Hepatocyte (in vitro differentiated cells): ENCODE measurements around the gene VIPR2. TPM values are rescaled to one million over a fixed set of nuclear protein-coding genes. Genes with fewer than 3 reads are reported as not detected.

Source experiments
- DNase-seq: peaks from one replicate; pipeline ENCODE4 v3.0.0-alpha.2; 2016; ENCODE audit warnings: low spot score
- H2AFZ ChIP-seq: fragments of 200-600 bp; sonication (generic); 2 replicates; pipeline ENCODE4 v1.6.0; 2016; ENCODE audit warnings: antibody characterized with exemption, mild to moderate bottlenecking
- H3K27ac ChIP-seq: fragments of 200-600 bp; sonication (generic); 2 replicates; pipeline ENCODE4 v1.5.1; 2016; ENCODE audit warnings: mild to moderate bottlenecking
- H3K27me3 ChIP-seq: fragments of 200-600 bp; sonication (generic); 2 replicates; pipeline ENCODE4 v1.6.1; 2016
- H3K36me3 ChIP-seq: fragments of 200-600 bp; sonication (generic); replicated peaks from 2 replicates; pipeline ENCODE4 v1.5.1; 2016; ENCODE audit warnings: low read depth; ENCODE audit not compliant: insufficient read depth
- H3K4me1 ChIP-seq: fragments of 200-600 bp; sonication (generic); 2 replicates; pipeline ENCODE4 v1.5.1; 2016; ENCODE audit warnings: mild to moderate bottlenecking, moderate library complexity; ENCODE audit not compliant: insufficient read depth
- H3K4me2 ChIP-seq: fragments of 200-600 bp; sonication (generic); 2 replicates; pipeline ENCODE4 v1.6.0; 2016
- H3K4me3 ChIP-seq: fragments of 200-600 bp; sonication (generic); 2 replicates; pipeline ENCODE4 v1.5.1; 2016; ENCODE audit warnings: mild to moderate bottlenecking
- H3K79me2 ChIP-seq: fragments of 200-600 bp; sonication (generic); 2 replicates; pipeline ENCODE4 v1.6.0; 2017; ENCODE audit warnings: mild to moderate bottlenecking
- H3K9me2 ChIP-seq: fragments of 200-600 bp; sonication (generic); replicated peaks from 2 replicates; pipeline ENCODE4 v1.6.0; 2017; ENCODE audit warnings: mild to moderate bottlenecking; ENCODE audit not compliant: insufficient read depth
- H3K9me3 ChIP-seq: fragments of 200-600 bp; sonication (generic); 2 replicates; pipeline ENCODE4 v1.5.1; 2016; ENCODE audit warnings: low read depth, mild to moderate bottlenecking
- H4K20me1 ChIP-seq: fragments of 200-600 bp; sonication (generic); 2 replicates; pipeline ENCODE4 v1.6.0; 2016; ENCODE audit warnings: mild to moderate bottlenecking; ENCODE audit not compliant: insufficient read depth, poor library complexity, severe bottlenecking
- CTCF ChIP-seq: fragments of 200-600 bp; sonication (generic); IDR thresholded peaks from 2 replicates; pipeline ENCODE4 v1.5.1; 2016; ENCODE audit warnings: antibody characterized with exemption, mild to moderate bottlenecking; ENCODE audit not compliant: poor library complexity
- EZH2 ChIP-seq: fragments of 200-600 bp; sonication (generic); IDR thresholded peaks from 2 replicates; pipeline ENCODE4 v1.6.1; 2016; ENCODE audit warnings: antibody characterized with exemption, mild to moderate bottlenecking, borderline replicate concordance
- EZH2phosphoT487 ChIP-seq: fragments of 200-600 bp; sonication (generic); IDR thresholded peaks from one replicate; pipeline ENCODE4 v1.6.1; 2018; ENCODE audit warnings: antibody characterized with exemption, mild to moderate bottlenecking, low read depth, moderate library complexity; ENCODE audit not compliant: unreplicated experiment, severe bottlenecking
- WGBS: methylation state at CpG from one replicate; pipeline ENCODE4 v1.1.6; 2016; ENCODE audit warnings: low lambda C conversion rate; ENCODE audit errors: missing lambda C conversion rate; 5-methylcytosine and 5-hydroxymethylcytosine counted together
- polyA plus RNA-seq: library from polyadenylated mRNA; unstranded; fragments of >200 nt; fragmentation: Nextera tagmentation; extraction: Ambion mirVana; gene quantifications from 2 replicates; pipeline ENCODE4 v1.2.1, GENCODE V29; 2016
- total RNA-seq: library from RNA; depleted of rRNA; stranded (reverse); fragments of >200 nt; gene quantifications from 2 replicates; pipeline ENCODE4 v1.2.3, GENCODE V29; 2014

Gene VIPR2
- total and polyA plus RNA-seq, 2 experiments from 2014 or later, result 2.7 to 3.4 TPM

GRCh38 chr7:159004411-159004810, 140.3 kb downstream of the VIPR2 start:
- H3K9me3 ChIP-seq, result no peaks in the 10 kb centered on the region
- no peaks in the 10 kb centered on the region for H3K79me2 ChIP-seq
- H3K9me2 ChIP-seq, result no peaks in the 10 kb centered on the region
- no peaks in the 10 kb centered on the region for H4K20me1 ChIP-seq
- H3K36me3 ChIP-seq, result no peaks in the 10 kb centered on the region
- H3K4me2 ChIP-seq, result no peak overlapping the region
- no peak overlapping the region for H3K4me3 ChIP-seq
- TF ChIP-seq CTCF (no peak), EZH2 (no peak), EZH2phosphoT487 (no peak)
- no peak overlapping the region for H3K27ac ChIP-seq
- H3K27me3 ChIP-seq, result no peaks in the 10 kb centered on the region
- no peak for DNase-seq
- no peak overlapping the region for H2AFZ ChIP-seq
- no peaks in the 10 kb centered on the region for H3K4me1 ChIP-seq
- WGBS, result 93% methylated on average over 10 of the region's 10 CpGs

- Histone ChIP-seq H3K27ac (no peak overlapping the region), H3K36me3 (no peaks in the 10 kb centered on the region), H3K9me3 (no peaks in the 10 kb centered on the region), H3K4me1 (no peaks in the 10 kb centered on the region), H3K27me3 (peaks cover 7% of the 10 kb centered on the region), H2AFZ (no peak overlapping the region), H3K9me2 (no peaks in the 10 kb centered on the region), H3K4me2 (no peak overlapping the region), H3K4me3 (no peak overlapping the region), H3K79me2 (no peaks in the 10 kb centered on the region), H4K20me1 (no peaks in the 10 kb centered on the region)
- no peak for TF ChIP-seq EZH2phosphoT487
- no peak for TF ChIP-seq EZH2
- TF ChIP-seq CTCF, result no peak
- DNase-seq, result no peak
- 93% methylated on average over 12 of the region's 12 CpGs for WGBS
Observed at GRCh38 chr7:159001811-159002210, 142.9 kb downstream of the VIPR2 start.

GRCh38 chr7:159000859-159001435, 143.7 kb downstream of the VIPR2 start:
- 80% methylated on average over 21 of the region's 21 CpGs for WGBS
- Histone ChIP-seq H2AFZ (no peak overlapping the region), H4K20me1 (no peaks in the 10 kb centered on the region), H3K9me2 (no peaks in the 10 kb centered on the region), H3K27me3 (peaks cover 9% of the 10 kb centered on the region), H3K9me3 (no peaks in the 10 kb centered on the region), H3K4me2 (no peak overlapping the region), H3K4me1 (no peaks in the 10 kb centered on the region), H3K4me3 (no peak overlapping the region), H3K79me2 (no peaks in the 10 kb centered on the region), H3K27ac (no peak overlapping the region), H3K36me3 (no peaks in the 10 kb centered on the region)
- TF ChIP-seq EZH2phosphoT487 (no peak), CTCF (no peak), EZH2 (no peak)
- no peak for DNase-seq

- peaks cover 9% of the 10 kb centered on the region for H3K27me3 ChIP-seq
- WGBS, result 85% methylated on average over 13 of the region's 13 CpGs
- TF ChIP-seq EZH2phosphoT487 (no peak), EZH2 (no peak), CTCF (no peak)
Observed at GRCh38 chr7:159000070-159000469, 144.6 kb downstream of the VIPR2 start.

More at GRCh38 chr7:159000070-159000469, 144.6 kb downstream of the VIPR2 start:
- Histone ChIP-seq H2AFZ (no peak overlapping the region), H3K79me2 (no peaks in the 10 kb centered on the region), H4K20me1 (no peaks in the 10 kb centered on the region), H3K4me1 (no peaks in the 10 kb centered on the region), H3K27ac (no peak overlapping the region), H3K36me3 (no peaks in the 10 kb centered on the region), H3K4me2 (no peak overlapping the region), H3K9me2 (no peaks in the 10 kb centered on the region), H3K9me3 (no peaks in the 10 kb centered on the region), H3K4me3 (no peak overlapping the region)
- no peak for DNase-seq
